ENCODE results near the gene FILIP1L.

Gene FILIP1L

DNA sequence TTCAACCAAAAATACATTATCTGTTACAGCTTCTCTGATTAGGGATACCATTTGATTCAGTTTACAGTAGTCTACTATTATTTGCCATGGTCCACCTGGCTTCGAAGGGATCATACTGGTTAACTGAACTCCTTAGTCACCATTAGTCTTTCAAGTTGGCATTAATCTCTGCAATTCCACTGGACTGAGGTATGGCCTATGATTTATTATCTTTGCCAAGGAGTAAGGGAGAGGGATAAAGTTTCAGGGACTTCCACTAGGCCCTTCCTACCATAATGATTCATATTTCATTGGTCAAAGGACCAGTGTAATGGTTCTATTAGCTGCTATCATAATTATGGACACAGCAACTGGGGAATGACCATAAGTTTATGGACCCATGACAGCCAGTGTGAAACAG, 303.9 kb downstream of the FILIP1L start:
- H3K9me3 Mint-ChIP-seq = peaks cover 16% of the 10 kb centered on the region
- DNase-seq = no peak
- no peak overlapping the region for H3K27ac Mint-ChIP-seq
- peaks cover 6% of the 10 kb centered on the region for H3K36me3 Mint-ChIP-seq (ENCODE audit: low read depth)
- no peaks in the 10 kb centered on the region for H3K27me3 Mint-ChIP-seq (ENCODE audit: low read depth, poor library complexity)
- H3K4me3 Mint-ChIP-seq = no peak overlapping the region
- TF ChIP-seq, protein P1, sequence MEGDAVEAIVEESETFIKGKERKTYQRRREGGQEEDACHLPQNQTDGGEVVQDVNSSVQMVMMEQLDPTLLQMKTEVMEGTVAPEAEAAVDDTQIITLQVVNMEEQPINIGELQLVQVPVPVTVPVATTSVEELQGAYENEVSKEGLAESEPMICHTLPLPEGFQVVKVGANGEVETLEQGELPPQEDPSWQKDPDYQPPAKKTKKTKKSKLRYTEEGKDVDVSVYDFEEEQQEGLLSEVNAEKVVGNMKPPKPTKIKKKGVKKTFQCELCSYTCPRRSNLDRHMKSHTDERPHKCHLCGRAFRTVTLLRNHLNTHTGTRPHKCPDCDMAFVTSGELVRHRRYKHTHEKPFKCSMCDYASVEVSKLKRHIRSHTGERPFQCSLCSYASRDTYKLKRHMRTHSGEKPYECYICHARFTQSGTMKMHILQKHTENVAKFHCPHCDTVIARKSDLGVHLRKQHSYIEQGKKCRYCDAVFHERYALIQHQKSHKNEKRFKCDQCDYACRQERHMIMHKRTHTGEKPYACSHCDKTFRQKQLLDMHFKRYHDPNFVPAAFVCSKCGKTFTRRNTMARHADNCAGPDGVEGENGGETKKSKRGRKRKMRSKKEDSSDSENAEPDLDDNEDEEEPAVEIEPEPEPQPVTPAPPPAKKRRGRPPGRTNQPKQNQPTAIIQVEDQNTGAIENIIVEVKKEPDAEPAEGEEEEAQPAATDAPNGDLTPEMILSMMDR (IDR thresholded peaks at IDR 0.05) = no peak
- no peaks in the 10 kb centered on the region for H3K4me1 Mint-ChIP-seq

DNA sequence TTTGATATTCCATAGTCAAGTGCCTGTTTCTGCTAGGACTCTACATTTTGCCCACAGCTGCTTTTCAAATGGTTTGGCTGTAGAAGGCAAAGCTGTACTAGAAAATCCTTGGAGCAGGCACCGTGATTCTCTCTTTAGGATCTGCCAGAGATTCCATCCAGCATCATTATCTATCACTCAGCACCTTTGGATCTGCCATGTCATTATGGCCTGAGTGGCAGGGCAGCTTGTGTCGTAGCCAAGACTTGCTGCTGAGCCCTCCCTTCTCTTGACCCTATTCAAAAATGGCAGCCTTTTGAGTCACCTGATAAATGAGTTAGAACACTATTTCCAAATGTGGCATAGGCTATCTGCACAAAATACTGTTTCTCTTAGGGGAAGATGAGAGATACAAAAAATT, 304.7 kb downstream of the FILIP1L start:
- Mint-ChIP-seq H3K27ac (no peak overlapping the region), H3K4me3 (no peak overlapping the region), H3K36me3 (ENCODE audit: low read depth) (peaks cover 15% of the 10 kb centered on the region), H3K9me3 (peaks cover 24% of the 10 kb centered on the region), H3K4me1 (no peaks in the 10 kb centered on the region), H3K27me3 (ENCODE audit: low read depth, poor library complexity) (no peaks in the 10 kb centered on the region)
- no peak for DNase-seq
- TF ChIP-seq, protein P1 (IDR thresholded peaks at IDR 0.05) = no peak

- DNase-seq = peak; percentile 52
- TF ChIP-seq, protein P1 (IDR thresholded peaks at IDR 0.05) = peak; percentile 70
- Mint-ChIP-seq H3K36me3 (ENCODE audit: low read depth) (peaks cover 27% of the 10 kb centered on the region), H3K27me3 (ENCODE audit: low read depth, poor library complexity) (no peaks in the 10 kb centered on the region), H3K4me1 (no peaks in the 10 kb centered on the region), H3K4me3 (no peak overlapping the region), H3K9me3 (peaks cover 35% of the 10 kb centered on the region), H3K27ac (no peak overlapping the region)
These were observed 306.0 kb downstream of the FILIP1L start for GRCh38 chr3:99808163-99808794.

DNA sequence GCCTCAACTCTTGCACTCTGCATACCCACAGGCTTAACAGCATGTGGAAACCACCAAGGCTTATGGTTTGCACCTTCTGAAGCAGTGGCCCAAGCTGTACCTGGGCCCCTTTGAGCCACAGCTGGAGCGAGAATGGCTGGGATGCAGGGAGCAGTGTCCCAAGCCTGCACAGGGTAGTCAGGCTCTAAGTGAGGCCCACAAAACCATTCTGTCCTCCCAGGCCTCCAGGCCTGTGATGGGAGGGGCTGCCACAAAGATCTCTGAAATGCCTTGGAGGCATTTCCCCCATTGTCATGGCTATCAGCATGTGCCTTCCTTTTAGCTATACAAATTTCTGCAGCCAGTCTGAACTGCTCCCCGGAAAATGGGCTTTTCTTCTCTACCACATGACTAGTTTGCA, 309.1 kb downstream of the FILIP1L start:
- TF ChIP-seq, protein P1 (IDR thresholded peaks at IDR 0.05) = no peak
- H3K9me3 Mint-ChIP-seq = peaks cover 41% of the 10 kb centered on the region
- DNase-seq = no peak
- H3K4me1 Mint-ChIP-seq = no peaks in the 10 kb centered on the region
- no peak overlapping the region for H3K27ac Mint-ChIP-seq
- H3K27me3 Mint-ChIP-seq (ENCODE audit: low read depth, poor library complexity) = no peaks in the 10 kb centered on the region
- no peak overlapping the region for H3K4me3 Mint-ChIP-seq
- H3K36me3 Mint-ChIP-seq (ENCODE audit: low read depth) = peaks cover 35% of the 10 kb centered on the region

GRCh38 chr3:99803297-99803696, 311.0 kb downstream of the FILIP1L start:
- TF ChIP-seq, protein P1 (IDR thresholded peaks at IDR 0.05) = no peak
- Mint-ChIP-seq H3K36me3 (ENCODE audit: low read depth) (peaks cover 35% of the 10 kb centered on the region), H3K9me3 (peaks cover 41% of the 10 kb centered on the region), H3K27me3 (ENCODE audit: low read depth, poor library complexity) (peaks cover 3% of the 10 kb centered on the region), H3K4me1 (no peaks in the 10 kb centered on the region), H3K4me3 (no peak overlapping the region), H3K27ac (no peak overlapping the region)
- DNase-seq = no peak

- peaks cover 16% of the 10 kb centered on the region for H3K9me3 Mint-ChIP-seq
- no peaks in the 10 kb centered on the region for H3K4me1 Mint-ChIP-seq
- H3K27ac Mint-ChIP-seq = no peak overlapping the region
- no peak for DNase-seq
- peaks cover 3% of the 10 kb centered on the region for H3K27me3 Mint-ChIP-seq (ENCODE audit: low read depth, poor library complexity)
- TF ChIP-seq, protein P1 (IDR thresholded peaks at IDR 0.05) = no peak
- H3K36me3 Mint-ChIP-seq (ENCODE audit: low read depth) = peaks cover 18% of the 10 kb centered on the region
- H3K4me3 Mint-ChIP-seq = no peak overlapping the region
These were observed 314.9 kb downstream of the FILIP1L start for GRCh38 chr3:99799422-99799821.

All from nephron progenitor cell (in vitro differentiated cells).